Measurements from ENCODE around the gene SKIC8.

Gene SKIC8

GRCh38 chr15:78292219-78292618 lies 7.2 kb downstream of the SKIC8 start:
- no peak for DNase-seq (ENCODE audit: low read depth in 2 of 2)

- DNase-seq (ENCODE audit: low read depth in 2 of 2), result no peak
Observed at GRCh38 chr15:78291698-78292097, 7.7 kb downstream of the SKIC8 start.

GRCh38 chr15:78291052-78291451 lies 8.4 kb downstream of the SKIC8 start:
- DNase-seq (ENCODE audit: low read depth in 2 of 2), result no peak

GRCh38 chr15:78290222-78290621 lies 9.2 kb downstream of the SKIC8 start:
- DNase-seq (ENCODE audit: low read depth in 2 of 2), result no peak

GRCh38 chr15:78284758-78285157 lies 14.7 kb downstream of the SKIC8 start:
- DNase-seq (ENCODE audit: low read depth in 2 of 2), result no peak

- DNase-seq (ENCODE audit: low read depth in 2 of 2), result no peak
Observed at GRCh38 chr15:78282324-78282723, 17.1 kb downstream of the SKIC8 start.

GRCh38 chr15:78280319-78281072 lies 18.9 kb downstream of the SKIC8 start:
- no peak for DNase-seq (ENCODE audit: low read depth in 2 of 2)

GRCh38 chr15:78276064-78276943 lies 23.1 kb downstream of the SKIC8 start:
- DNase-seq (ENCODE audit: low read depth in 2 of 2), result no peak

GRCh38 chr15:78274994-78275393 lies 24.4 kb downstream of the SKIC8 start:
- no peak for DNase-seq (ENCODE audit: low read depth in 2 of 2)

GRCh38 chr15:78272776-78273175 lies 26.6 kb downstream of the SKIC8 start:
- no peak for DNase-seq (ENCODE audit: low read depth in 2 of 2)

GRCh38 chr15:78272316-78272715 lies 27.1 kb downstream of the SKIC8 start:
- DNase-seq (ENCODE audit: low read depth in 2 of 2), result no peak

- no peak for DNase-seq (ENCODE audit: low read depth in 2 of 2)
Observed at GRCh38 chr15:78266806-78267205, 32.6 kb downstream of the SKIC8 start.

- DNase-seq (ENCODE audit: low read depth in 2 of 2), result no peak
Observed at GRCh38 chr15:78266229-78266628, 33.2 kb downstream of the SKIC8 start.

GRCh38 chr15:78265752-78266224 lies 33.6 kb downstream of the SKIC8 start:
- DNase-seq (ENCODE audit: low read depth in 2 of 2), result no peak

GRCh38 chr15:78265137-78265460 lies 34.3 kb downstream of the SKIC8 start:
- DNase-seq (ENCODE audit: low read depth in 2 of 2), result no peak

GRCh38 chr15:78264304-78265136 lies 34.9 kb downstream of the SKIC8 start, which contains the start of gene DNAJA4:
Gene DNAJA4 (plus strand): TSS chr15:78264562. CDS start chr15:78264764, 202 bp downstream.
- DNase-seq (ENCODE audit: low read depth in 2 of 2), result peak; percentile 8 to 56

- no peak for DNase-seq (ENCODE audit: low read depth in 2 of 2)
Observed at GRCh38 chr15:78263907-78264303, 35.5 kb downstream of the SKIC8 start.

GRCh38 chr15:78263351-78263781 lies 36.0 kb downstream of the SKIC8 start:
- no peak for DNase-seq (ENCODE audit: low read depth in 2 of 2)

GRCh38 chr15:78261062-78261461 lies 38.3 kb downstream of the SKIC8 start:
- DNase-seq (ENCODE audit: low read depth in 2 of 2), result no peak

GRCh38 chr15:78260489-78260888 lies 38.9 kb downstream of the SKIC8 start:
- no peak for DNase-seq (ENCODE audit: low read depth in 2 of 2)

- DNase-seq (ENCODE audit: low read depth in 2 of 2), result no peak
Observed at GRCh38 chr15:78259232-78259631, 40.2 kb downstream of the SKIC8 start.

GRCh38 chr15:78257681-78258080 lies 41.7 kb downstream of the SKIC8 start:
- no peak for DNase-seq (ENCODE audit: low read depth in 2 of 2)

Measured in stimulated activated CD8-positive, alpha-beta memory T cell treated with anti-CD3 and anti-CD28 coated beads, Interleukin-7, amount 100 ng/mL, for 4 hours (primary cell).